Mesodermal cell (in vitro differentiated cells): ENCODE data around the gene PCDHGA8.
"Not testable (repeated sequence)": the region's sequence is repeated elsewhere in the genome, so short reads cannot be mapped to it uniquely, and the experiment has no call there.

Experiments used
- H3K27ac ChIP-seq: 2 replicates; pipeline ENCODE4 v1.7.0; 2013; ENCODE audit warnings: mild to moderate bottlenecking, low read depth, low read length, moderate library complexity; ENCODE audit not compliant: severe bottlenecking
- H3K36me3 ChIP-seq: 2 replicates; pipeline ENCODE4 v1.7.1; 2013; ENCODE audit warnings: mild to moderate bottlenecking, low read length, moderate library complexity; ENCODE audit not compliant: control insufficient read depth, insufficient read depth
- H3K4me1 ChIP-seq: one replicate; pipeline ENCODE4 v1.7.1; 2013; ENCODE audit warnings: mild to moderate bottlenecking, low read length; ENCODE audit not compliant: insufficient read depth, control insufficient read depth, poor library complexity, severe bottlenecking
- H3K4me3 ChIP-seq: 2 replicates; pipeline ENCODE4 v1.7.0; 2013; ENCODE audit warnings: low read length, control low read depth, mild to moderate bottlenecking; ENCODE audit not compliant: insufficient read depth, poor library complexity, severe bottlenecking; ENCODE audit errors: extremely low read depth
- H3K9me3 ChIP-seq: 2 replicates; pipeline ENCODE4 v1.7.1; 2013; ENCODE audit warnings: mild to moderate bottlenecking, low read length, moderate library complexity; ENCODE audit not compliant: control insufficient read depth
- WGBS, 2 experiments: methylation state at CpG; one replicate each; pipeline ENCODE4 v1.1.5; 2013; ENCODE audit warnings: missing lambda C conversion rate in 2 of 2; ENCODE audit not compliant: insufficient coverage in 2 of 2; 5-methylcytosine and 5-hydroxymethylcytosine counted together

Gene PCDHGA8

GRCh38 chr5:141411575-141411974 lies 19.1 kb downstream of the PCDHGA8 start:
- Histone ChIP-seq H3K4me1 (no peaks in the 10 kb centered on the region), H3K4me3 (peak overlapping the region; percentile 20), H3K27ac (no peak overlapping the region), H3K9me3 (peaks cover 41% of the 10 kb centered on the region), H3K36me3 (peaks cover 36% of the 10 kb centered on the region)
- WGBS, 2 experiments, result 93 to 95% methylated on average over 2 of the region's 3 CpGs

GRCh38 chr5:141412854-141413539 lies 20.6 kb downstream of the PCDHGA8 start, which contains the start of gene PCDHGA10:
Gene PCDHGA10 (plus strand): TSS chr5:141412987. CDS start chr5:141413176, 189 bp downstream.
- Histone ChIP-seq H3K27ac (peak within 1 kb of the TSS; percentile 67), H3K9me3 (peaks cover 48% of the 10 kb centered on the region)
- 30 to 50% methylated on average over 14 to 25 of the region's 31 CpGs for WGBS, 2 experiments

GRCh38 chr5:141413540-141414069 lies 21.2 kb downstream of the PCDHGA8 start:
- Histone ChIP-seq H3K27ac (no peak overlapping the region), H3K36me3 (peaks cover 47% of the 10 kb centered on the region), H3K4me1 (no peaks in the 10 kb centered on the region), H3K4me3 (peak overlapping the region; percentile 47), H3K9me3 (peaks cover 53% of the 10 kb centered on the region)
- 81 to 85% methylated on average over 21 to 22 of the region's 25 CpGs for WGBS, 2 experiments

More at GRCh38 chr5:141412854-141413539, 20.6 kb downstream of the PCDHGA8 start, which contains the start of gene PCDHGA10:
- peak within 1 kb of the TSS; percentile 47 for H3K4me3 ChIP-seq
- no peaks in the 10 kb centered on the region for H3K4me1 ChIP-seq
- H3K36me3 ChIP-seq, result peaks cover 43% of the 10 kb centered on the region

GRCh38 chr5:141414548-141415274 lies 22.3 kb downstream of the PCDHGA8 start:
- WGBS, 2 experiments, result 94 to 97% methylated on average over 34 to 42 of the region's 46 CpGs
- H3K4me3 ChIP-seq, H3K27ac ChIP-seq, H3K4me1 ChIP-seq: not testable (repeated sequence)
- Histone ChIP-seq H3K9me3 (peaks cover 53% of the 10 kb centered on the region), H3K36me3 (peaks cover 55% of the 10 kb centered on the region)

GRCh38 chr5:141415275-141415618 lies 22.8 kb downstream of the PCDHGA8 start:
- Histone ChIP-seq H3K36me3 (peaks cover 55% of the 10 kb centered on the region), H3K9me3 (peaks cover 52% of the 10 kb centered on the region)

GRCh38 chr5:141417494-141418172 lies 25.2 kb downstream of the PCDHGA8 start, which contains the start of gene PCDHGB7:
Gene PCDHGB7 (plus strand): TSS chr5:141417677. CDS start chr5:141417860, 183 bp downstream.
- H3K9me3 ChIP-seq, result peaks cover 72% of the 10 kb centered on the region
- 71% methylated on average over 29 to 35 of the region's 47 CpGs for WGBS, 2 experiments
- H3K4me3 ChIP-seq, result peak within 1 kb of the TSS; percentile 28
- H3K27ac ChIP-seq, H3K4me1 ChIP-seq: not testable (repeated sequence)
- peaks cover 76% of the 10 kb centered on the region for H3K36me3 ChIP-seq

More at GRCh38 chr5:141415275-141415618, 22.8 kb downstream of the PCDHGA8 start:
- 94 to 95% methylated on average over 18 to 23 of the region's 24 CpGs for WGBS, 2 experiments
- H3K4me3 ChIP-seq, H3K4me1 ChIP-seq, H3K27ac ChIP-seq: not testable (repeated sequence)

GRCh38 chr5:141419074-141419880 lies 26.8 kb downstream of the PCDHGA8 start:
- 96 to 97% methylated on average over 74 of the region's 74 CpGs for WGBS, 2 experiments
- H3K27ac ChIP-seq, result no peak overlapping the region
- H3K4me3 ChIP-seq, result no peak overlapping the region
- peaks cover 69% of the 10 kb centered on the region for H3K9me3 ChIP-seq
- peaks cover 70% of the 10 kb centered on the region for H3K36me3 ChIP-seq
- H3K4me1 ChIP-seq, result no peaks in the 10 kb centered on the region

- no peak within 1 kb of the TSS for H3K27ac ChIP-seq
- no peaks in the 10 kb centered on the region for H3K4me1 ChIP-seq
- H3K36me3 ChIP-seq, result peaks cover 75% of the 10 kb centered on the region
- H3K4me3 ChIP-seq, result no peak within 1 kb of the TSS
- H3K9me3 ChIP-seq, result peaks cover 72% of the 10 kb centered on the region
- WGBS, 2 experiments, result 90 to 95% methylated on average over 39 to 41 of the region's 42 CpGs
These were observed 28.5 kb downstream of the PCDHGA8 start, which contains the start of gene PCDHGA11 for GRCh38 chr5:141420855-141421488. Gene PCDHGA11 (plus strand): TSS chr5:141421051. CDS start chr5:141421228, 177 bp downstream.

- Histone ChIP-seq H3K36me3 (peaks cover 78% of the 10 kb centered on the region), H3K9me3 (peaks cover 74% of the 10 kb centered on the region), H3K27ac (no peak overlapping the region), H3K4me3 (no peak overlapping the region), H3K4me1 (no peaks in the 10 kb centered on the region)
- 94 to 98% methylated on average over 10 to 13 of the region's 13 CpGs for WGBS, 2 experiments
These were observed 29.0 kb downstream of the PCDHGA8 start for GRCh38 chr5:141421489-141421855.
